ENCODE data around the gene GPR137C. TPM values are rescaled to one million over a fixed set of nuclear protein-coding genes. Genes with fewer than 3 reads are reported as not detected.

The GPR137C gene
- total RNA-seq, 1 experiment from 2014 or later, result 0.89 TPM

DNA sequence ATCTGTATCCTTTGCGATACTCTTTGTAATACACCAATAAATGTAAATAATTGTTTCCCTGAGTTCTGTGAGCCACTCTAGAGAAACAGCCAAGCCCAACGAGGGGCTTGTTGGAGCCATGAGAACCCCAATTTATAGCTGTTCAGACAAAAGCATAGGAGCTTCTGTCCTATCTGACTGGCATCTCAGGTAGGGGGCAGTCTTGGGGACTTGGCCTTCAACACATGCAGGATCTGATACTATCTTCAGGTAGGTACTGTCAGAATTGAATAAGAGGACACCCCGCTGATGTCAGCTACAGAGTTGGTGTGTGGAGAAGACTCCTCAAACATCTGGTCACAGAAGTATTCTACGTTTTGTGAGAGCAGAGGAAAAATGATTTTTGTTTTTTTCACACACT, 25.6 kb upstream of the GPR137C start:
- H3K9me3 ChIP-seq (ENCODE audit: control insufficient read depth in 1 of 2, insufficient read depth in 1 of 2, low read depth in 1 of 2, low read length in 2 of 2), result no peaks in the 10 kb centered on the region
- H3K4me3 ChIP-seq (replicated peaks in 1 of 2; ENCODE audit: low read depth in 1 of 2, low read length in 2 of 2), result no peak overlapping the region
- H3K4me1 ChIP-seq (ENCODE audit: control insufficient read depth in 1 of 2, insufficient read depth in 2 of 2, low read length in 2 of 2), result no peaks in the 10 kb centered on the region
- POLR2A ChIA-PET, result no interaction called here
- DNase-seq (ENCODE audit: low read depth, low spot score), result no peak
- CTCF ChIA-PET, result no interaction called here
- no peaks in the 10 kb centered on the region for H3K79me2 ChIP-seq (ENCODE audit: insufficient read depth, low read length)
- ATAC-seq, result no peak
- H3K27ac ChIP-seq (ENCODE audit: low read depth, low read length), result no peak overlapping the region
- 0 out of 6 replicates have a peak, but pooled peaks of 1 of the 3 experiments have one; percentile 20 for TF ChIP-seq CTCF (IDR thresholded peaks at IDR 0.05 in 2 of 3, conservative IDR thresholded peaks at IDR 0.05 in 1 of 3; ENCODE audit: borderline replicate concordance in 1 of 3, insufficient read depth in 1 of 3, low read depth in 2 of 3, low read length in 2 of 3)
- no peak for TF ChIP-seq YY1 (IDR thresholded peaks at IDR 0.05; ENCODE audit: extremely low read depth, insufficient replicate concordance, low read depth, low read length)
- H3K9me2 ChIP-seq (ENCODE audit: insufficient read depth), result no peaks in the 10 kb centered on the region
- RAD21 ChIA-PET (ENCODE audit: low non-redundant PET in 1 of 2, low total read pairs in 2 of 2, uncharacterized antibody in 2 of 2, unreplicated experiment in 2 of 2), result no interaction called here
- BruUV-seq (replicated peaks), result no TSS peak
- intact Hi-C loops (cut with micrococcal nuclease), result no loop called here
- no peaks in the 10 kb centered on the region for H4K20me1 ChIP-seq (ENCODE audit: insufficient read depth)
- H3K9ac ChIP-seq (ENCODE audit: low read length), result no peak overlapping the region
- H3K4me2 ChIP-seq (ENCODE audit: low read length), result no peak overlapping the region
- H3K27me3 ChIP-seq (ENCODE audit: insufficient read depth, low read length), result no peaks in the 10 kb centered on the region
- no peaks in the 10 kb centered on the region for H3K36me3 ChIP-seq (ENCODE audit: control insufficient read depth in 1 of 2, insufficient read depth in 2 of 2, low read length in 2 of 2)
- no peak overlapping the region for H2AFZ ChIP-seq (ENCODE audit: low read depth, low read length, poor library complexity, severe bottlenecking)

- ATAC-seq (no peak), DNase-seq (ENCODE audit: low read depth, low spot score) (no peak)
- Histone ChIP-seq H3K9ac (ENCODE audit: low read length) (no peak overlapping the region), H3K79me2 (ENCODE audit: insufficient read depth, low read length) (no peaks in the 10 kb centered on the region), H2AFZ (ENCODE audit: low read depth, low read length, poor library complexity, severe bottlenecking) (no peak overlapping the region), H3K9me3 (ENCODE audit: control insufficient read depth in 1 of 2, insufficient read depth in 1 of 2, low read depth in 1 of 2, low read length in 2 of 2) (no peaks in the 10 kb centered on the region), H4K20me1 (ENCODE audit: insufficient read depth) (no peaks in the 10 kb centered on the region), H3K4me1 (ENCODE audit: control insufficient read depth in 1 of 2, insufficient read depth in 2 of 2, low read length in 2 of 2) (no peaks in the 10 kb centered on the region), H3K9me2 (ENCODE audit: insufficient read depth) (no peaks in the 10 kb centered on the region), H3K27ac (ENCODE audit: low read depth, low read length) (no peak overlapping the region), H3K4me3 (replicated peaks in 1 of 2; ENCODE audit: low read depth in 1 of 2, low read length in 2 of 2) (no peak overlapping the region), H3K27me3 (ENCODE audit: insufficient read depth, low read length) (no peaks in the 10 kb centered on the region), H3K36me3 (ENCODE audit: control insufficient read depth in 1 of 2, insufficient read depth in 2 of 2, low read length in 2 of 2) (no peaks in the 10 kb centered on the region), H3K4me2 (ENCODE audit: low read length) (no peak overlapping the region)
- RAD21 ChIA-PET (ENCODE audit: low non-redundant PET in 1 of 2, low total read pairs in 2 of 2, uncharacterized antibody in 2 of 2, unreplicated experiment in 2 of 2), result no interaction called here
- intact Hi-C loops (cut with micrococcal nuclease), result no loop called here
- no peak for TF ChIP-seq EZH2phosphoT487 (IDR thresholded peaks at IDR 0.05; ENCODE audit: borderline replicate concordance)
- BruUV-seq (replicated peaks), result no TSS peak
- CTCF ChIA-PET, result no interaction called here
- POLR2A ChIA-PET, result no interaction called here
Measured at GRCh38 chr14:52531481-52531880, 21.2 kb upstream of the GPR137C start.

Data from HCT116 (cell line).